ENCODE measurements around the gene FREM2.

The FREM2 gene

GRCh38 chr13:38700051-38700450 lies 13.2 kb downstream of the FREM2 start:
- Histone ChIP-seq H3K9me3 (ENCODE audit: control insufficient read depth in 1 of 2, low read length in 2 of 2) (no peaks in the 10 kb centered on the region), H3K27ac (ENCODE audit: low read depth, low read length) (no peak overlapping the region), H3K27me3 (ENCODE audit: control insufficient read depth in 1 of 2, insufficient read depth in 2 of 2, low read length in 2 of 2) (peaks cover 0 to 3% of the 10 kb centered on the region in 2 donors), H3K9ac (ENCODE audit: low read depth in 1 of 2, low read length in 2 of 2) (no peak overlapping the region), H3K4me1 (ENCODE audit: control insufficient read depth in 1 of 2, insufficient read depth in 2 of 2, low read length in 2 of 2) (no peaks in the 10 kb centered on the region), H3K4me3 (ENCODE audit: low read depth in 1 of 2, low read length in 2 of 2) (no peak overlapping the region), H3K36me3 (ENCODE audit: control insufficient read depth in 1 of 2, insufficient read depth in 2 of 2, low read length in 2 of 2) (no peaks in the 10 kb centered on the region)

- H3K4me1 ChIP-seq (ENCODE audit: control insufficient read depth in 1 of 2, insufficient read depth in 2 of 2, low read length in 2 of 2), result no peaks in the 10 kb centered on the region
- H3K27me3 ChIP-seq (ENCODE audit: control insufficient read depth in 1 of 2, insufficient read depth in 2 of 2, low read length in 2 of 2), result peaks cover 0 to 3% of the 10 kb centered on the region in 2 donors
- H3K36me3 ChIP-seq (ENCODE audit: control insufficient read depth in 1 of 2, insufficient read depth in 2 of 2, low read length in 2 of 2), result no peaks in the 10 kb centered on the region
- H3K27ac ChIP-seq (ENCODE audit: low read depth, low read length), result no peak overlapping the region
- no peak overlapping the region for H3K4me3 ChIP-seq (ENCODE audit: low read depth in 1 of 2, low read length in 2 of 2)
- no peak overlapping the region for H3K9ac ChIP-seq (ENCODE audit: low read depth in 1 of 2, low read length in 2 of 2)
- H3K9me3 ChIP-seq (ENCODE audit: control insufficient read depth in 1 of 2, low read length in 2 of 2), result no peaks in the 10 kb centered on the region
These were observed 15.8 kb downstream of the FREM2 start for GRCh38 chr13:38702669-38703068.

- no peaks in the 10 kb centered on the region for H3K4me1 ChIP-seq (ENCODE audit: control insufficient read depth in 1 of 2, insufficient read depth in 2 of 2, low read length in 2 of 2)
- H3K9me3 ChIP-seq (ENCODE audit: control insufficient read depth in 1 of 2, low read length in 2 of 2), result no peaks in the 10 kb centered on the region
- H3K9ac ChIP-seq (ENCODE audit: low read depth in 1 of 2, low read length in 2 of 2), result no peak overlapping the region
- no peaks in the 10 kb centered on the region for H3K36me3 ChIP-seq (ENCODE audit: control insufficient read depth in 1 of 2, insufficient read depth in 2 of 2, low read length in 2 of 2)
- peaks cover 0 to 3% of the 10 kb centered on the region in 2 donors for H3K27me3 ChIP-seq (ENCODE audit: control insufficient read depth in 1 of 2, insufficient read depth in 2 of 2, low read length in 2 of 2)
- H3K27ac ChIP-seq (ENCODE audit: low read depth, low read length), result no peak overlapping the region
- no peak overlapping the region for H3K4me3 ChIP-seq (ENCODE audit: low read depth in 1 of 2, low read length in 2 of 2)
These were observed 16.4 kb downstream of the FREM2 start for GRCh38 chr13:38703255-38703654.

- Histone ChIP-seq H3K27me3 (ENCODE audit: control insufficient read depth in 1 of 2, insufficient read depth in 2 of 2, low read length in 2 of 2) (peaks cover 0 to 3% of the 10 kb centered on the region in 2 donors), H3K36me3 (ENCODE audit: control insufficient read depth in 1 of 2, insufficient read depth in 2 of 2, low read length in 2 of 2) (no peaks in the 10 kb centered on the region), H3K9me3 (ENCODE audit: control insufficient read depth in 1 of 2, low read length in 2 of 2) (no peaks in the 10 kb centered on the region), H3K4me1 (ENCODE audit: control insufficient read depth in 1 of 2, insufficient read depth in 2 of 2, low read length in 2 of 2) (no peaks in the 10 kb centered on the region), H3K4me3 (ENCODE audit: low read depth in 1 of 2, low read length in 2 of 2) (no peak overlapping the region), H3K9ac (ENCODE audit: low read depth in 1 of 2, low read length in 2 of 2) (no peak overlapping the region), H3K27ac (ENCODE audit: low read depth, low read length) (no peak overlapping the region)
These were observed 18.5 kb downstream of the FREM2 start for GRCh38 chr13:38705365-38705764.

- H3K36me3 ChIP-seq (ENCODE audit: control insufficient read depth in 1 of 2, insufficient read depth in 2 of 2, low read length in 2 of 2), result no peaks in the 10 kb centered on the region
These were observed 20.6 kb downstream of the FREM2 start for GRCh38 chr13:38707460-38707859.

GRCh38 chr13:38713046-38713445 lies 26.2 kb downstream of the FREM2 start:
- no peak overlapping the region for H3K27ac ChIP-seq (ENCODE audit: low read depth, low read length)
- H3K27me3 ChIP-seq (ENCODE audit: control insufficient read depth in 1 of 2, insufficient read depth in 2 of 2, low read length in 2 of 2), result no peaks in the 10 kb centered on the region
- H3K4me1 ChIP-seq (ENCODE audit: control insufficient read depth in 1 of 2, insufficient read depth in 2 of 2, low read length in 2 of 2), result no peaks in the 10 kb centered on the region
- H3K36me3 ChIP-seq (ENCODE audit: control insufficient read depth in 1 of 2, insufficient read depth in 2 of 2, low read length in 2 of 2), result no peaks in the 10 kb centered on the region
- H3K9ac ChIP-seq (ENCODE audit: low read depth in 1 of 2, low read length in 2 of 2), result no peak overlapping the region
- no peak overlapping the region for H3K4me3 ChIP-seq (ENCODE audit: low read depth in 1 of 2, low read length in 2 of 2)
- H3K9me3 ChIP-seq (ENCODE audit: control insufficient read depth in 1 of 2, low read length in 2 of 2), result no peaks in the 10 kb centered on the region

More at GRCh38 chr13:38707460-38707859, 20.6 kb downstream of the FREM2 start:
- Histone ChIP-seq H3K9me3 (ENCODE audit: control insufficient read depth in 1 of 2, low read length in 2 of 2) (no peaks in the 10 kb centered on the region), H3K4me1 (ENCODE audit: control insufficient read depth in 1 of 2, insufficient read depth in 2 of 2, low read length in 2 of 2) (no peaks in the 10 kb centered on the region), H3K4me3 (ENCODE audit: low read depth in 1 of 2, low read length in 2 of 2) (no peak overlapping the region), H3K27me3 (ENCODE audit: control insufficient read depth in 1 of 2, insufficient read depth in 2 of 2, low read length in 2 of 2) (peaks cover 0 to 3% of the 10 kb centered on the region in 2 donors), H3K9ac (ENCODE audit: low read depth in 1 of 2, low read length in 2 of 2) (no peak overlapping the region), H3K27ac (ENCODE audit: low read depth, low read length) (no peak overlapping the region)

GRCh38 chr13:38718374-38718773 lies 31.5 kb downstream of the FREM2 start:
- no peaks in the 10 kb centered on the region for H3K9me3 ChIP-seq (ENCODE audit: control insufficient read depth in 1 of 2, low read length in 2 of 2)
- no peak overlapping the region for H3K9ac ChIP-seq (ENCODE audit: low read depth in 1 of 2, low read length in 2 of 2)
- no peak overlapping the region for H3K27ac ChIP-seq (ENCODE audit: low read depth, low read length)
- no peak overlapping the region for H3K4me3 ChIP-seq (ENCODE audit: low read depth in 1 of 2, low read length in 2 of 2)
- no peaks in the 10 kb centered on the region for H3K36me3 ChIP-seq (ENCODE audit: control insufficient read depth in 1 of 2, insufficient read depth in 2 of 2, low read length in 2 of 2)
- H3K27me3 ChIP-seq (ENCODE audit: control insufficient read depth in 1 of 2, insufficient read depth in 2 of 2, low read length in 2 of 2), result no peaks in the 10 kb centered on the region
- no peaks in the 10 kb centered on the region for H3K4me1 ChIP-seq (ENCODE audit: control insufficient read depth in 1 of 2, insufficient read depth in 2 of 2, low read length in 2 of 2)

- H3K4me1 ChIP-seq (ENCODE audit: control insufficient read depth in 1 of 2, insufficient read depth in 2 of 2, low read length in 2 of 2), result no peaks in the 10 kb centered on the region
- no peak overlapping the region for H3K4me3 ChIP-seq (ENCODE audit: low read depth in 1 of 2, low read length in 2 of 2)
- no peak overlapping the region for H3K27ac ChIP-seq (ENCODE audit: low read depth, low read length)
- no peaks in the 10 kb centered on the region for H3K36me3 ChIP-seq (ENCODE audit: control insufficient read depth in 1 of 2, insufficient read depth in 2 of 2, low read length in 2 of 2)
- H3K27me3 ChIP-seq (ENCODE audit: control insufficient read depth in 1 of 2, insufficient read depth in 2 of 2, low read length in 2 of 2), result no peaks in the 10 kb centered on the region
- H3K9ac ChIP-seq (ENCODE audit: low read depth in 1 of 2, low read length in 2 of 2), result no peak overlapping the region
- no peaks in the 10 kb centered on the region for H3K9me3 ChIP-seq (ENCODE audit: control insufficient read depth in 1 of 2, low read length in 2 of 2)
These were observed 43.5 kb downstream of the FREM2 start for GRCh38 chr13:38730332-38730731.

GRCh38 chr13:38733146-38733545 lies 46.3 kb downstream of the FREM2 start:
- Histone ChIP-seq H3K4me3 (ENCODE audit: low read depth in 1 of 2, low read length in 2 of 2) (no peak overlapping the region), H3K27me3 (ENCODE audit: control insufficient read depth in 1 of 2, insufficient read depth in 2 of 2, low read length in 2 of 2) (no peaks in the 10 kb centered on the region), H3K27ac (ENCODE audit: low read depth, low read length) (no peak overlapping the region), H3K9me3 (ENCODE audit: control insufficient read depth in 1 of 2, low read length in 2 of 2) (no peaks in the 10 kb centered on the region), H3K36me3 (ENCODE audit: control insufficient read depth in 1 of 2, insufficient read depth in 2 of 2, low read length in 2 of 2) (no peaks in the 10 kb centered on the region), H3K4me1 (ENCODE audit: control insufficient read depth in 1 of 2, insufficient read depth in 2 of 2, low read length in 2 of 2) (no peaks in the 10 kb centered on the region), H3K9ac (ENCODE audit: low read depth in 1 of 2, low read length in 2 of 2) (no peak overlapping the region)

GRCh38 chr13:38735665-38736440 lies 49.0 kb downstream of the FREM2 start:
- H3K4me1 ChIP-seq (ENCODE audit: control insufficient read depth in 1 of 2, insufficient read depth in 2 of 2, low read length in 2 of 2), result no peaks in the 10 kb centered on the region
- no peak overlapping the region for H3K9ac ChIP-seq (ENCODE audit: low read depth in 1 of 2, low read length in 2 of 2)
- H3K27me3 ChIP-seq (ENCODE audit: control insufficient read depth in 1 of 2, insufficient read depth in 2 of 2, low read length in 2 of 2), result no peaks in the 10 kb centered on the region
- H3K9me3 ChIP-seq (ENCODE audit: control insufficient read depth in 1 of 2, low read length in 2 of 2), result no peaks in the 10 kb centered on the region
- no peak overlapping the region for H3K4me3 ChIP-seq (ENCODE audit: low read depth in 1 of 2, low read length in 2 of 2)
- H3K36me3 ChIP-seq (ENCODE audit: control insufficient read depth in 1 of 2, insufficient read depth in 2 of 2, low read length in 2 of 2), result no peaks in the 10 kb centered on the region
- no peak overlapping the region for H3K27ac ChIP-seq (ENCODE audit: low read depth, low read length)

Measured in duodenal mucosa (tissue), 2 donors.